H1 (cell line): ENCODE data around the gene DDX1. TPM values are rescaled to one million over a fixed set of nuclear protein-coding genes. Genes with fewer than 3 reads are reported as not detected.
A peak's percentile ranks its signal among the peaks of the same experiment; 100 is the strongest.

ENCODE experiments used
- CTCF ChIA-PET: fragments of 300-600 bp; sonication (Branson Sonifier 250); formaldehyde crosslinking; loops from one replicate; lab custom pipeline; 2021; ENCODE audit not compliant: partially characterized antibody; lab: Charles Lee
- POLR2A ChIA-PET: fragments of 300-600 bp; sonication (Branson Sonifier 250); formaldehyde crosslinking; loops from one replicate; lab custom pipeline; 2021; ENCODE audit warnings: inconsistent platforms; ENCODE audit not compliant: partially characterized antibody; lab: Charles Lee
- DNase-seq, 2 experiments: peaks; one replicate each; pipeline versions ENCODE4 v3.0.0 to v3.0.0-alpha.2; 2010 to 2022; ENCODE audit warnings: low spot score in 2 of 2, low read depth in 1 of 2, mixed read lengths in 1 of 2
- FAIRE-seq: peaks from 2 replicates; lab custom pipeline; 2011; peaks lifted over from hg19 to GRCh38; lab: Jason Lieb, UNC
- H2AFZ ChIP-seq: 2 replicates; pipeline ENCODE4 v1.8.1; 2012; ENCODE audit warnings: low read length, inconsistent platforms
- H2AK5ac ChIP-seq: 2 replicates; pipeline ENCODE4 v1.6.1; 2013; ENCODE audit warnings: low read depth, low read length
- H2BK120ac ChIP-seq: replicated peaks from 2 replicates; pipeline ENCODE3; 2013; ENCODE audit warnings: low read depth, low read length, inconsistent platforms
- H2BK12ac ChIP-seq: 2 replicates; pipeline ENCODE4 v1.6.1; 2013; ENCODE audit warnings: low read depth, low read length
- H2BK15ac ChIP-seq: 2 replicates; pipeline ENCODE4 v1.6.1; 2013; ENCODE audit warnings: low read length
- H2BK20ac ChIP-seq: 2 replicates; pipeline ENCODE4 v1.6.1; 2013; ENCODE audit warnings: low read length
- H2BK5ac ChIP-seq: 2 replicates; pipeline ENCODE4 v1.6.1; 2013; ENCODE audit warnings: low read depth, low read length
- H3K14ac ChIP-seq: 2 replicates; pipeline ENCODE4 v1.6.1; 2013; ENCODE audit warnings: inconsistent platforms; ENCODE audit not compliant: insufficient read length
- H3K18ac ChIP-seq: 2 replicates; pipeline ENCODE4 v1.6.1; 2013; ENCODE audit warnings: low read length; ENCODE audit errors: extremely low read depth
- H3K23ac ChIP-seq: 2 replicates; pipeline ENCODE4 v1.6.1; 2013; ENCODE audit warnings: inconsistent platforms; ENCODE audit not compliant: insufficient read length
- H3K23me2 ChIP-seq: 2 replicates; pipeline ENCODE4 v1.6.1; 2013; ENCODE audit warnings: low read depth, low read length
- H3K27ac ChIP-seq: 2 replicates; pipeline ENCODE4 v1.6.1; 2011; ENCODE audit warnings: low read depth, low read length, inconsistent platforms
- H3K27me3 ChIP-seq, 4 experiments: replicated peaks in 1 of 4; 1 replicate in 1 of 4; 2 replicates in 3 of 4; pipeline versions ENCODE4 v1.6.1 to v1.8.1; 2011 to 2013; ENCODE audit warnings: low read length in 3 of 4, mild to moderate bottlenecking in 3 of 4, inconsistent platforms in 2 of 4, mixed read lengths in 2 of 4, moderate library complexity in 1 of 4; ENCODE audit not compliant: control insufficient read depth in 3 of 4, insufficient read depth in 3 of 4; ENCODE audit errors: extremely low read depth in 1 of 4
- H3K36me3 ChIP-seq, 4 experiments: 2 replicates each; pipeline versions ENCODE4 v1.6.1 to v1.8.1; 2011 to 2013; ENCODE audit warnings: mild to moderate bottlenecking in 4 of 4, low read length in 3 of 4, moderate library complexity in 2 of 4, control low read depth in 1 of 4, inconsistent platforms in 1 of 4; ENCODE audit not compliant: insufficient read depth in 4 of 4, control insufficient read depth in 2 of 4
- H3K4ac ChIP-seq: replicated peaks from 2 replicates; pipeline ENCODE3; 2013; ENCODE audit warnings: low read length, low read depth, mixed read lengths, inconsistent platforms; ENCODE audit not compliant: insufficient read length
- H3K4me1 ChIP-seq, 4 experiments: replicated peaks in 1 of 4; 1 replicate in 1 of 4; 2 replicates in 3 of 4; pipeline versions ENCODE4 v1.6.1 to v1.8.1; 2011 to 2013; ENCODE audit warnings: low read length in 3 of 4, inconsistent platforms in 2 of 4, mixed read lengths in 1 of 4; ENCODE audit not compliant: insufficient read depth in 4 of 4, control insufficient read depth in 3 of 4
- H3K4me2 ChIP-seq, 2 experiments: 2 replicates each; pipeline versions ENCODE4 v1.6.1 to v1.8.1; 2011 to 2013; ENCODE audit warnings: low read depth in 2 of 2, low read length in 2 of 2, control low read depth in 1 of 2, inconsistent platforms in 1 of 2, mild to moderate bottlenecking in 1 of 2; ENCODE audit not compliant: insufficient read depth in 1 of 2
- H3K4me3 ChIP-seq, 4 experiments: fragments of 200-600, 300-600 bp in 1 of 4; sonication (generic), shearing (Covaris generic), sonication (Bioruptor Twin) in 1 of 4; 2 replicates each; pipeline versions ENCODE4 v1.5.1 to v1.8.1; 2011 to 2016; ENCODE audit warnings: low read length in 4 of 4, low read depth in 3 of 4, control low read depth in 2 of 4, inconsistent platforms in 2 of 4, mild to moderate bottlenecking in 2 of 4, mixed read lengths in 1 of 4, moderate library complexity in 1 of 4; ENCODE audit not compliant: insufficient read depth in 2 of 4; ENCODE audit errors: extremely low read depth in 1 of 4
- H3K56ac ChIP-seq: replicated peaks from 2 replicates; pipeline ENCODE3; 2013; ENCODE audit warnings: low read depth, mild to moderate bottlenecking, mixed read lengths, low read length, inconsistent platforms; ENCODE audit not compliant: insufficient read length
- H3K79me1 ChIP-seq: 2 replicates; pipeline ENCODE4 v1.6.1; 2013; ENCODE audit warnings: low read depth, low read length, control low read depth
- H3K79me2 ChIP-seq, 2 experiments: 2 replicates each; pipeline versions ENCODE4 v1.6.1 to v1.8.1; 2012 to 2013; ENCODE audit warnings: low read length in 2 of 2, mild to moderate bottlenecking in 2 of 2, inconsistent platforms in 1 of 2; ENCODE audit not compliant: insufficient read depth in 2 of 2, control insufficient read depth in 1 of 2
- H3K9ac ChIP-seq, 4 experiments: replicated peaks in 1 of 4; 1 replicate in 1 of 4; 2 replicates in 3 of 4; pipeline versions ENCODE4 v1.6.1 to v1.8.1; 2011 to 2013; ENCODE audit warnings: low read depth in 3 of 4, low read length in 3 of 4, control low read depth in 2 of 4, mild to moderate bottlenecking in 2 of 4, moderate library complexity in 2 of 4, inconsistent platforms in 1 of 4; ENCODE audit errors: extremely low read depth in 1 of 4
- H3K9me3 ChIP-seq, 2 experiments: 2 replicates each; pipeline versions ENCODE4 v1.6.1 to v1.8.1; 2012 to 2013; ENCODE audit warnings: mild to moderate bottlenecking in 2 of 2, moderate library complexity in 2 of 2, control low read depth in 1 of 2, inconsistent platforms in 1 of 2, low read depth in 1 of 2, low read length in 1 of 2, mixed read lengths in 1 of 2; ENCODE audit not compliant: insufficient read depth in 2 of 2
- H4K20me1 ChIP-seq, 2 experiments: replicated peaks in 1 of 2; 2 replicates each; pipeline versions ENCODE3 to v1.8.1; 2011 to 2013; ENCODE audit warnings: inconsistent platforms in 2 of 2, low read length in 2 of 2, mild to moderate bottlenecking in 1 of 2; ENCODE audit not compliant: insufficient read depth in 2 of 2, control insufficient read depth in 1 of 2
- H4K5ac ChIP-seq: 2 replicates; pipeline ENCODE4 v1.6.1; 2013; ENCODE audit warnings: low read length, low read depth, mixed read lengths, inconsistent platforms; ENCODE audit not compliant: insufficient read length
- H4K8ac ChIP-seq: 2 replicates; pipeline ENCODE4 v1.8.0; 2013; ENCODE audit warnings: mild to moderate bottlenecking, moderate library complexity, low read length, inconsistent platforms; ENCODE audit not compliant: insufficient read depth; ENCODE audit errors: extremely low read depth
- H4K91ac ChIP-seq: replicated peaks from 2 replicates; pipeline ENCODE3; 2013; ENCODE audit warnings: low read length, mixed read lengths, inconsistent platforms; ENCODE audit not compliant: insufficient read length
- EGR1 ChIP-seq: IDR thresholded peaks from 2 replicates; pipeline ENCODE4 v1.6.1; 2011; ENCODE audit warnings: low read depth, low read length, borderline replicate concordance
- SIRT6 ChIP-seq: IDR thresholded peaks from one replicate; pipeline ENCODE4 v1.7.1; 2012; ENCODE audit warnings: low read length, inconsistent platforms
- WGBS, 2 experiments: shearing (Covaris generic) in 1 of 2; methylation state at CpG; one replicate each; pipeline versions ENCODE4 v1.1.6 to v1.1.7; 2013 to 2015; ENCODE audit warnings: low lambda C conversion rate in 2 of 2, mixed read lengths in 2 of 2, inconsistent platforms in 1 of 2, low coverage in 1 of 2, missing lambda C conversion rate in 1 of 2; ENCODE audit not compliant: insufficient replicate concordance in 2 of 2, insufficient coverage in 1 of 2, insufficient read length in 1 of 2; ENCODE audit errors: extremely low coverage in 1 of 2, missing lambda C conversion rate in 1 of 2; 5-methylcytosine and 5-hydroxymethylcytosine counted together
- polyA plus RNA-seq, 7 experiments: library from polyadenylated mRNA; depleted of rRNA in 3 of 7; stranded (reverse) in 5 of 7; unstranded in 2 of 7; fragments of >200 nt in 5 of 7; fragments of 200-250 nt in 2 of 7; gene quantifications; 1 replicate in 5 of 7; 2 replicates in 1 of 7; 4 replicates in 1 of 7; pipeline versions ENCODE4 v1.2.1 to v1.2.3, GENCODE V29; 2011 to 2013; ENCODE audit warnings: missing spikeins in 2 of 7, mixed read lengths in 2 of 7
- total RNA-seq: library from RNA; stranded (reverse); fragmentation: NEBNext Ultra II Directional; extraction: Animal tissue kit (Norgen Biotek cat#: 25700); gene quantifications from 2 replicates; pipeline ENCODE4 v1.2.1, GENCODE V29; 2021

DDX1 gene
- total and polyA plus RNA-seq, 2 of the 8 experiments (the other 6 are each of a cell fraction or from before 2014, with no cell fraction given): 51.1 to 161 TPM

- no peaks in the 10 kb centered on the region for H3K79me1 ChIP-seq
- H3K23me2 ChIP-seq: no peaks in the 10 kb centered on the region
- H3K27me3 ChIP-seq: no peaks in the 10 kb centered on the region
- H3K56ac ChIP-seq: no peak overlapping the region
- H3K79me2 ChIP-seq: no peaks in the 10 kb centered on the region
- no peak overlapping the region for H4K91ac ChIP-seq
- no peak for DNase-seq
- WGBS, 2 experiments: 44 to 83% methylated on average over 1 of the region's 1 CpG
- H4K8ac ChIP-seq: no peak overlapping the region
- H3K14ac ChIP-seq: no peak overlapping the region
- peaks cover 0 to 2% (median 0%) of the 10 kb centered on the region in 4 experiments; a peak in 1 of 8 replicates for H3K36me3 ChIP-seq
- H2BK12ac ChIP-seq: no peak overlapping the region
- no peak overlapping the region for H2AK5ac ChIP-seq
- H3K23ac ChIP-seq: no peak overlapping the region
- ChIA-PET CTCF (interaction anchor here (0.9 kb wide), 1 partner anchor 338 kb away, joined by 3 read pairs; no protein-coding TSS in a partner anchor), POLR2A (interaction anchor here (1.0 kb wide), 1 partner anchor 36 kb away, joined by 5 read pairs; no protein-coding TSS in a partner anchor)
- H2BK15ac ChIP-seq: no peak overlapping the region
- no peak overlapping the region for H2BK5ac ChIP-seq
- no peak overlapping the region for H2BK120ac ChIP-seq
- peaks cover 0 to 1% of the 10 kb centered on the region in 2 experiments for H4K20me1 ChIP-seq
- H3K4ac ChIP-seq: no peak overlapping the region
- H4K5ac ChIP-seq: no peak overlapping the region
- H2BK20ac ChIP-seq: no peak overlapping the region
- H2AFZ ChIP-seq: no peak overlapping the region
- no peak for FAIRE-seq
- no peak overlapping the region for H3K4me3 ChIP-seq
- no peak overlapping the region for H3K18ac ChIP-seq
- H3K4me1 ChIP-seq: no peaks in the 10 kb centered on the region
- H3K9me3 ChIP-seq: no peaks in the 10 kb centered on the region
- no peak overlapping the region for H3K9ac ChIP-seq
- no peak overlapping the region for H3K4me2 ChIP-seq
- no peak overlapping the region for H3K27ac ChIP-seq
- peak; percentile 46; the same call in 1 of the 2 replicates for TF ChIP-seq EGR1
- TF ChIP-seq SIRT6: no peak
Measured at GRCh38 chr2:15553519-15553918, 38.1 kb upstream of the DDX1 start.
